ENCODE measurements around the gene POU6F2. TPM values are rescaled to one million over a fixed set of nuclear protein-coding genes. Genes with fewer than 3 reads are reported as not detected.

POU6F2 gene
- total RNA-seq, 1 donor from 2014 or later = 0.40 TPM

DNA sequence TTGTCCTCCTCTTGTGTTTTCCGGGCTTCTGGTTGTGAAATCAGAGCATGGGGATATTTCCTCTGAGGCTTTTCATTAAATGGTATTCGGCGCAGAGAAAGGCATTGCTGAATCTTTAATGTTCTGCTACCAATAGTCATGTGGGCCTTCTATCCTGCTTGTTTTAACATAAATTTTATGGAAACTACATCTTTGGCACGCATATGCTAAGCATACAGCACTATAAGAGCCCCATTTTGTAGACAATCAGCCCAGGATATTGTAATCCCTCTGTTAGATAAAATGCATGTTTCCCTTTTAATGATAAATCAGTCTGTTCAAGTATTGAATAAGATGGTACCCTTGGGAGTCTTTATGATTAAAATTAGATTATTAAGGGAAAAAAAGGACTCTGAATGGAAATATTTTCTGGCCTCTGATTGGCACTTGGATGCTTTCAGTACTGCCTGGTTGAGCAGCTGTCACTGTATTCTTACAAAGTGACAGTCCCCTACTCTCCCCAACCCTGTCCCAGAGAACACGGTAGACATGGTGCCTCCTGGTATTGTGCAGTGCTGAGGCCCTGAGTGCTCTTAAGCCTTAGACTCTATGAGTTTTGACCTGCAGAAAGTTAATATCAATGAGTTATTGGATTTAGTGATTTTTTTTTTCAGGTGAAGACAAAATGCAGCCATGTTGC lies 256.3 kb downstream of the POU6F2 start:
- no peaks in the 10 kb centered on the region for H3K4me1 Mint-ChIP-seq (ENCODE audit: low read depth)

DNA sequence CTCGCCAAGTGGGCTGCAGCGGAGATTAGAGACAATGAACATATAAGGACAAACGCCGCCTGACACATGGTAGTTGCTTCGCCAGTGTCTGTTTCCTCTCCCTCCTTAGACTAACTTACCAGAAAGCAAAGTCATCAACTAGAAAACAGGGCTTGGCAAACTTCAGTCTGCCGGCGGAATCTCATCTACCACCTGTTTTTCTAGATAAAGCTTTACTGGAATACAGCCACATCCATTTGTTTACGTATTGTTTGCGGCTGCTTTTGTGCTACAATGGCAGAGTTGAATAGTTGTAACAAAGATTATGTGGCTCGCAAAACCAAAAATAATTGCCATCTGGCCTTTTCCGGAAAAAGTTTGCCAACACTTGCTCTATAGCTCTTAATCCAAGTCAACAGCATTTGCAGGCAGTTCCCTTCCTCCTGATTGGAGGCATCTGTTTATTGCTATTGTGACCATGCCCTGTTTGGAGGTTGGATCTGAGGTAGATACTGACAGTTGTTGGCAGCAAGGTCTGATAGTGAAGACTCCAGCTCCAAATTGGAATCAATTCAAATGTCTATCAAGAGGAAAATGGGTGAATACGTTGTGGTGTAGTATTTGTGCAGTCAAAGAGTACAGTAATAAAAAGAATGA lies 260.6 kb downstream of the POU6F2 start:
- H3K4me1 Mint-ChIP-seq (ENCODE audit: low read depth) = no peaks in the 10 kb centered on the region
- peaks cover 8% of the 10 kb centered on the region for H3K27me3 Mint-ChIP-seq (ENCODE audit: low read depth)
- H3K4me3 Mint-ChIP-seq (ENCODE audit: unreplicated experiment) = no peak overlapping the region
- H3K9me3 Mint-ChIP-seq (ENCODE audit: low read depth) = peaks cover 7% of the 10 kb centered on the region
- no peak for DNase-seq (ENCODE audit: low spot score)
- peaks cover 3% of the 10 kb centered on the region for H3K36me3 Mint-ChIP-seq (ENCODE audit: low read depth)
- no peak overlapping the region for H3K27ac Mint-ChIP-seq (ENCODE audit: unreplicated experiment)
- TF ChIP-seq, protein P1, sequence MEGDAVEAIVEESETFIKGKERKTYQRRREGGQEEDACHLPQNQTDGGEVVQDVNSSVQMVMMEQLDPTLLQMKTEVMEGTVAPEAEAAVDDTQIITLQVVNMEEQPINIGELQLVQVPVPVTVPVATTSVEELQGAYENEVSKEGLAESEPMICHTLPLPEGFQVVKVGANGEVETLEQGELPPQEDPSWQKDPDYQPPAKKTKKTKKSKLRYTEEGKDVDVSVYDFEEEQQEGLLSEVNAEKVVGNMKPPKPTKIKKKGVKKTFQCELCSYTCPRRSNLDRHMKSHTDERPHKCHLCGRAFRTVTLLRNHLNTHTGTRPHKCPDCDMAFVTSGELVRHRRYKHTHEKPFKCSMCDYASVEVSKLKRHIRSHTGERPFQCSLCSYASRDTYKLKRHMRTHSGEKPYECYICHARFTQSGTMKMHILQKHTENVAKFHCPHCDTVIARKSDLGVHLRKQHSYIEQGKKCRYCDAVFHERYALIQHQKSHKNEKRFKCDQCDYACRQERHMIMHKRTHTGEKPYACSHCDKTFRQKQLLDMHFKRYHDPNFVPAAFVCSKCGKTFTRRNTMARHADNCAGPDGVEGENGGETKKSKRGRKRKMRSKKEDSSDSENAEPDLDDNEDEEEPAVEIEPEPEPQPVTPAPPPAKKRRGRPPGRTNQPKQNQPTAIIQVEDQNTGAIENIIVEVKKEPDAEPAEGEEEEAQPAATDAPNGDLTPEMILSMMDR (IDR thresholded peaks at IDR 0.05) = no peak

More for the DNA sequence above, 256.3 kb downstream of the POU6F2 start:
- Mint-ChIP-seq H3K36me3 (ENCODE audit: low read depth) (no peaks in the 10 kb centered on the region), H3K27ac (ENCODE audit: unreplicated experiment) (no peak overlapping the region), H3K27me3 (ENCODE audit: low read depth) (peaks cover 10% of the 10 kb centered on the region), H3K4me3 (ENCODE audit: unreplicated experiment) (no peak overlapping the region), H3K9me3 (ENCODE audit: low read depth) (no peaks in the 10 kb centered on the region)
- no peak for DNase-seq (ENCODE audit: low spot score)
- TF ChIP-seq, protein P1 (IDR thresholded peaks at IDR 0.05) = no peak

DNA sequence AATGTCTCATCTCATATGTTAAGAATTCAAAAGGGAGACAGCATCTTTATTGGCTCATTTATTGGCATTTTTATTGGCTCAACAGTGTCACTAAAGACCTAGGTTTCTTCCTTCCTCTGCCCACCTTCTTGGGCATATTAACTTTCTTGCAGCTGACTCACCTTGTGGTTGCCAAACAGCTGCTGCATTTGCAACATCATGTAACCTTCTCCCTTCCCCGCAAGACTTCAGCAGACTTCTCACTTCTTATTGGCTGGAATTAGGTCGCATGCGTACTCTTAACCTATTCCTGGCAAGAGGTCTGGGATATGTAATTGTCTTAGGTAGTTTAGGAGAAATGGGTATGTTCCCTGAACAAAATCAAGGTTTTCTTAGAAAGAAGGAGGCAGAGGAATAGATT lies 263.2 kb downstream of the POU6F2 start:
- Mint-ChIP-seq H3K4me1 (ENCODE audit: low read depth) (no peaks in the 10 kb centered on the region), H3K27ac (ENCODE audit: unreplicated experiment) (no peak overlapping the region), H3K27me3 (ENCODE audit: low read depth) (peaks cover 5% of the 10 kb centered on the region), H3K9me3 (ENCODE audit: low read depth) (peaks cover 7% of the 10 kb centered on the region), H3K36me3 (ENCODE audit: low read depth) (peaks cover 3% of the 10 kb centered on the region), H3K4me3 (ENCODE audit: unreplicated experiment) (no peak overlapping the region)
- TF ChIP-seq, protein P1 (IDR thresholded peaks at IDR 0.05) = no peak
- DNase-seq (ENCODE audit: low spot score) = no peak

DNA sequence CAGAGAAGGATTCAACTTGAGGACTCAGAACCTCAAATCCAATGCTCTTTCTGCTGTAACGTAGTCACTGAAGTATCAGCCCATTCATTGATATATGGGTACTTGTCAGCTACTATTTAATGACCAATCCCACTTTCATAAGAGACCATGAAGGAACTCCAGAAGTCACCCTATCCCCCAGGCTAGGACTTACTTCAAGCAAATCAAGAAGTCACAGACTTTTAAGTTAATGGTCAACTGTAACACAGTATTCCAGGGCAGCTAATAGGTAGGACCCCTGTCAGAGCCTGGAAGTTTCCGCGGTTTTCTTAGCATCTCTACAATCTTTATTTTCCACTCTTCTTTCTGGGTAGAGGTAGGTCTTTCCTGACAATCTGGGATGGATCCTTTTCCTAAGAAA lies 269.9 kb downstream of the POU6F2 start:
- peaks cover 2% of the 10 kb centered on the region for H3K27me3 Mint-ChIP-seq (ENCODE audit: low read depth)
- H3K4me3 Mint-ChIP-seq (ENCODE audit: unreplicated experiment) = no peak overlapping the region
- no peak overlapping the region for H3K27ac Mint-ChIP-seq (ENCODE audit: unreplicated experiment)
- TF ChIP-seq, protein P1 (IDR thresholded peaks at IDR 0.05) = no peak
- DNase-seq (ENCODE audit: low spot score) = no peak
- peaks cover 30% of the 10 kb centered on the region for H3K4me1 Mint-ChIP-seq (ENCODE audit: low read depth)
- H3K9me3 Mint-ChIP-seq (ENCODE audit: low read depth) = peaks cover 2% of the 10 kb centered on the region
- no peaks in the 10 kb centered on the region for H3K36me3 Mint-ChIP-seq (ENCODE audit: low read depth)

DNA sequence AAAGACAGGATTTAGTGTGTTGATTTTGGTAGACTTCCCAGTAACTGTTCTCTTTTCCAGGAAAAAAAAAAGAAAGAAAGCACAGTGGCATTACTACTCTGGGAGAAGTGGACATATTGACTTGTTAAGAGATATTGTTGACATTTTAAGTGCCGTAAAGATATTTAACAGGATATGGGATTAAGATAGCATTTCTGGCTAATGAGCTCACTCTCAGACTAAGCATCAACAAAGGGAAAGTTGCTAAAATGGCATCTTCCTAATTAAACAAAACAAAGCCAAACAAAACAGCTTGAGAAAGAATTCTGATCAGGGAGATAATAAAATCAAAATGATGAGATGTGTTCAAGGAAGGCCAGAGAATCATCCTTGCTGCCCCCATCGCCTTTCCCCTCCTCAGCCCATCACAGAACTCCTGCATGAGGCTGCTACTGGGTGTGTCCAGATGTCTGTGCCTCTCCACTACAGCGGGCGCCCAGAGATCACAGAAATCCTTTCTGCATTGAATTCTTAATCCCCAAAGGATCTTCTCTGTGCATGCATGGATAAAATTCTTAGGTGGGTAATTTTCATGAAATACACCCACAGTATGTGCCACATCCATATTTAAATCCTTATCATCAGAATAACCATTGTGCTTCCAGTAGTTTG lies 270.5 kb downstream of the POU6F2 start:
- TF ChIP-seq, protein P1 (IDR thresholded peaks at IDR 0.05) = no peak
- Mint-ChIP-seq H3K4me3 (ENCODE audit: unreplicated experiment) (no peak overlapping the region), H3K27ac (ENCODE audit: unreplicated experiment) (no peak overlapping the region), H3K36me3 (ENCODE audit: low read depth) (no peaks in the 10 kb centered on the region), H3K4me1 (ENCODE audit: low read depth) (peaks cover 36% of the 10 kb centered on the region), H3K9me3 (ENCODE audit: low read depth) (no peaks in the 10 kb centered on the region), H3K27me3 (ENCODE audit: low read depth) (peaks cover 2% of the 10 kb centered on the region)
- DNase-seq (ENCODE audit: low spot score) = no peak

Data from chondrocyte (in vitro differentiated cells).